ENCODE results near the gene TFF2.
A peak's percentile ranks its signal among the peaks of the same experiment; 100 is the strongest.

- no peak for TF ChIP-seq EP300 (IDR thresholded peaks at IDR 0.05; ENCODE audit: low read depth)
- peak in 1 of 5 experiments; percentile 5 for TF ChIP-seq CTCF (IDR thresholded peaks at IDR 0.05)
- TF ChIP-seq POLR2AphosphoS5 (IDR thresholded peaks at IDR 0.05): no peak
Observed at GRCh38 chr21:42319851-42320572, 30.8 kb downstream of the TFF2 start.

Data from transverse colon (tissue), 4 donors.